HG03159 (cell line): ENCODE data around the gene SLC44A4.
"Not testable (repeated sequence)": the region's sequence is repeated elsewhere in the genome, so short reads cannot be mapped to it uniquely, and the experiment has no call there.

Experiments used
- ATAC-seq: cut with Tn5 transposase; IDR thresholded peaks from one replicate; pipeline ENCODE4 v1.9.1; 2021; ENCODE audit warnings: mild to moderate bottlenecking, moderate library complexity; ENCODE audit not compliant: unreplicated experiment

Gene SLC44A4

DNA sequence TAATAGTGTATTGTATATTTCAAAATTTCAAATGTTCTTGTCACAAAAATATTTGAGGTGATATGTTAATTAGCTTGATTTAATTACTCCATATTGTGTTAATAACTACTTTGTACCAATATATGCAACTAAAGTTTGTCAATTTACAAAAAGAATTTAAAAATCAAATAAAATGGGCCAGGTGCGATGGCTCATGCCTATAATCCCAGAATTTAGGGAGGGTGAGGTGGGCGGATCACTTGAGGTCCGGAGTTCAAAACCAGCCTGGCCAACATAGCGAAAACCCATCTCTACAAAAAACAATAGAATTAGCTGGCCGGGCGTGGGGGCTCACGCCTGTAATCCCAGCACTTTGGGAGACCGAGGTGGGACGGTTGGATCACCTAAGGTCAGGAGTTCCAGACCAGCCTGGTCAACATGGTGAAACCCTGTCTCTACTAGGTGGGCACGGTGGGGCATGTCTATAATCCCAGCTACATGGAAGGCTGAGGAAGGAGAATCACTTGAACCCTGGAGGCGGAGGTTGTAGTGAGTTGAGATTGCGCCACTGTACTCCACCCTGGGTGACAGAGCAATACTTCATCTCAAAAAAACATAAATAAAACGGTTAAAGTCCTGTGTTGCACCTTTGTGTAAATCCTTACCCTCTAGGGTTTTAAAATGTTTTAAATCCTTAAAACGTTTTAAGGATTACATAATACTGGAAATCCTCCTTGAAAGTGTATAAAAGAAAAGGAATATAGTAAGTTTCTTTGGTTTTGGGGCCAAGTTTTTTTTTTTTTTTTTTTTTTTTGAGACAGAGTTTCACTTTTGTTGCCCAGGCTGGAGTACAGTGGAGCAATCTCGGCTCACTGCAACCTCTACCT is 47.2 kb downstream of the SLC44A4 start:
- ATAC-seq: no peak

DNA sequence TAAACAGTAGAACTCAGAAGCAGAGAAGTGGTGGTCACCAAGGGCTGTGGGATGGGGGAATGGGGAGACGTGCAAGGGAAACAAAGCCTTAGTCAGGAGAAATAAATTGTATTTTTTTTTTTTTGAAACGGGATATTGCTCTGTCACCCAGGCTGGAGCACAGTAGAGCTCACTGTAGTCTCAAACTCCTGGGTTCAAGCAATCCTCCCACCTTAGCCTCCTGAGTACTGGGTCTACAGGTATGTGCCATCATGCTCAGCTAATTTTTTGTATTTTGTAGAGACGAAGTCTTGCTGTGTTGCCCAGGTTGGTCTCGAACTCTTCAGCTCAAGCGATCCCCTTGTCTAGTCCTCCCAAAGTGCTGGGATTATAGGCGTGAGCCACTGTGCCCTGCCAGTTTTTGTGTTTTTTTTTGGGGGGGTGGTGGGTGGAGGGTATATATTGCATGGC is 47.9 kb downstream of the SLC44A4 start:
- ATAC-seq: no peak

DNA sequence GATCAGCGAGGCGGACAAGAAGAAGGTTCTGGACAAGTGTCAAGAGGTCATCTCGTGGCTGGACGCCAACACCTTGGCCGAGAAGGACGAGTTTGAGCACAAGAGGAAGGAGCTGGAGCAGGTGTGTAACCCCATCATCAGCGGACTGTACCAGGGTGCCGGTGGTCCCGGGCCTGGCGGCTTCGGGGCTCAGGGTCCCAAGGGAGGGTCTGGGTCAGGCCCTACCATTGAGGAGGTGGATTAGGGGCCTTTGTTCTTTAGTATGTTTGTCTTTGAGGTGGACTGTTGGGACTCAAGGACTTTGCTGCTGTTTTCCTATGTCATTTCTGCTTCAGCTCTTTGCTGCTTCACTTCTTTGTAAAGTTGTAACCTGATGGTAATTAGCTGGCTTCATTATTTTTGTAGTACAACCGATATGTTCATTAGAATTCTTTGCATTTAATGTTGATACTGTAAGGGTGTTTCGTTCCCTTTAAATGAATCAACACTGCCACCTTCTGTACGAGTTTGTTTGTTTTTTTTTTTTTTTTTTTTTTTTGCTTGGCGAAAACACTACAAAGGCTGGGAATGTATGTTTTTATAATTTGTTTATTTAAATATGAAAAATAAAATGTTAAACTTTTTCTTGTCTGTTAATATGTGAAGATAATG is 49.0 kb downstream of the SLC44A4 start:
- no peak for ATAC-seq

DNA sequence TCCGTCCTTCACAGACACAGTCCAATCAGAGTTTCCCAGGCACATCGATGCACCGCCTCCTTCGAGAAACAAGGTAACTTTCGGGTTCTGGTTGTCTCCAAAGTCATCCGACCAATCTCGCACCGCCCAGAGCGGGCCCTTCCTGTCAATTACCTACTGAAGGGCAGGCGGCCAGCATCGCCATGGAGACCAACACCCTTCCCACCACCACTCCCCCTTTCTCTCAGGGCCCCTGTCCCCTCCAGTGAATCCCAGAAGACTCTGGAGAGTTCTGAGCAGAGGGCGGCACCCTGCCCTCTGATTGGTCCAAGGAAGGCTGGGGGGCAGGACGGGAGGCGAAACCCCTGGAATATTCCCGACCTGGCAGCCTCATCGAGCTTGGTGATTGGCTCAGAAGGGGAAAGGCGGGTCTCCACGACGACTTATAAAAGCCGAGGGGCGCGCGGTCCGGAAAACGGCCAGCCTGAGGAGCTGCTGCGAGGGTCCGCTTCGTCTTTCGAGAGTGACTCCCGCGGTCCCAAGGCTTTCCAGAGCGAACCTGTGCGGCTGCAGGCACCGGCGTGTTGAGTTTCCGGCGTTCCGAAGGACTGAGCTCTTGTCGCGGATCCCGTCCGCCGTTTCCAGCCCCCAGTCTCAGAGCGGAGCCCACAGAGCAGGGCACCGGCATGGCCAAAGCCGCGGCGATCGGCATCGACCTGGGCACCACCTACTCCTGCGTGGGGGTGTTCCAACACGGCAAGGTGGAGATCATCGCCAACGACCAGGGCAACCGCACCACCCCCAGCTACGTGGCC is 51.3 kb downstream of the SLC44A4 start, which contains the start of gene HSPA1B:
Gene HSPA1B, plus strand, starts transcription at position 453 of the 794 bp plus-strand sequence. Its CDS starts 213 bp downstream, at position 666.
- ATAC-seq: peak; percentile 60

DNA sequence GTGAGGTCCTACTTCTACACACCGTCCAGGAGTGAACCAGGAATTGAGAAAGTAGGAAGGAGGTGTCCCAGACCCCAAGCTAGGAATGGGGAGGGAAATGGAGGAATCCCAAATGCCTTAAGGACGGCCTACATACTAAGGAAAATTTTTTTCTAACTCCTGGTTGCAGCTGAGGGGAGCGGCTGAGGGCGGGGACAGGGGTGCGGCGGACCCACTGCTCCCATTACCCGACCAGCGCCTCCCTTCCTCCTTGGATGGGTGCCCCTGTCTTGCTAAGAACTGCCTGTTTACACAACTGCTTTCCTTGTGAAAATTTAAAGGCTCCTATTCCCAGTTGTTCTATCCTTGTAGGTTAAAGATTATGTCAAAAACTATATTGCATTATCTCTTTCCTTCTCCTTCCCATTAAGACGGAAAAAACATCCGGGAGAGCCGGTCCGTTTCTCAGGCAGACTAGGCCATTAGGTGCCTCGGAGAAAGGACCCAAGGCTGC is 52.0 kb downstream of the SLC44A4 start:
- ATAC-seq: peak; percentile 4

DNA sequence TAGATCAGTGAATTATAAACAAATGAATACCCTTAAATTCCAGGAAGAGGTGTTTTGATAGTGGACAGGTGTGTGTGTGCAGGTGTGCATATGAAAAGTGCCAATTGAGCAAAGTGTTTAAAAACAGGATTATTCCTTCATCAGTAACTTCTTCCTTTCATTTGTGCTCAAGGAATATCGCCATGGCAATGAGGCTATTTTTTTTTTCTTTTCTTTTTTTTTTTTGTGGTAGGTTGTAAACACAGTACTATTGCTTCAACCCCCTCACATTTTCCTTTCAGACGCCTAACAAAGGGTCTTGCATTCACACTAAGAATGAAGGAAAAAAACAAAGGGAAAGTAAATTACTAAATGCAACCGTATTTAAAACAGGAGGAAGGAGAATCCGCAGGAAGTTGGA is 53.2 kb downstream of the SLC44A4 start:
- ATAC-seq: no peak

DNA sequence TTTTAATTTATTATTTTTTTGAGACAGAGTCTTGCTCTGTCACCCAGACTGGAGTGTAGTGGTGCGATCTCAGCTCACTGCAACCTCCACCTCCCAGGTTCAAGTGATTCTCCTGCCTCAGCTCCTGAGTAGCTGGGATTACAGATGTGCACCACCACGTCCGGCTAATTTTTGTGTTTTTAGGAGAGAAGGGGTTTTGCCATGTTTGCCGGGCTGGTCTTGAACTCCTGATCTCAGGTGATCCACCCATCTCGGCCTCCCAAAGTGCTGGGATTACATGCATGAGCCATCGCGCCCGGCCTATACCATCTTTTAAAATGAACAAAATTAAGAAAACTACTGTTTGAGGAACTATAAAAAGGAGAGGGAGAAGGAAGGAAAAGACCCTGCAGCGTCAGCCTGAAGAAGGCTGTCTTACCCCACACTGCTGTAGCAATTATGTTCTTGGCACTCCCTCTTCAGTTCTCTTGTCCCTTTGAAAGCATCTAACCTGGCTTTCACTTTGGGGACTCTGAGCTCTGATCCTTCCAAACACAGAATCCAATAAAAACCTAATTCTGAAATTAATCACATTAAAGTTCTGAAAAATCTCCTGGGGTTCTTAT is 55.1 kb downstream of the SLC44A4 start:
- not testable (repeated sequence) for ATAC-seq

DNA sequence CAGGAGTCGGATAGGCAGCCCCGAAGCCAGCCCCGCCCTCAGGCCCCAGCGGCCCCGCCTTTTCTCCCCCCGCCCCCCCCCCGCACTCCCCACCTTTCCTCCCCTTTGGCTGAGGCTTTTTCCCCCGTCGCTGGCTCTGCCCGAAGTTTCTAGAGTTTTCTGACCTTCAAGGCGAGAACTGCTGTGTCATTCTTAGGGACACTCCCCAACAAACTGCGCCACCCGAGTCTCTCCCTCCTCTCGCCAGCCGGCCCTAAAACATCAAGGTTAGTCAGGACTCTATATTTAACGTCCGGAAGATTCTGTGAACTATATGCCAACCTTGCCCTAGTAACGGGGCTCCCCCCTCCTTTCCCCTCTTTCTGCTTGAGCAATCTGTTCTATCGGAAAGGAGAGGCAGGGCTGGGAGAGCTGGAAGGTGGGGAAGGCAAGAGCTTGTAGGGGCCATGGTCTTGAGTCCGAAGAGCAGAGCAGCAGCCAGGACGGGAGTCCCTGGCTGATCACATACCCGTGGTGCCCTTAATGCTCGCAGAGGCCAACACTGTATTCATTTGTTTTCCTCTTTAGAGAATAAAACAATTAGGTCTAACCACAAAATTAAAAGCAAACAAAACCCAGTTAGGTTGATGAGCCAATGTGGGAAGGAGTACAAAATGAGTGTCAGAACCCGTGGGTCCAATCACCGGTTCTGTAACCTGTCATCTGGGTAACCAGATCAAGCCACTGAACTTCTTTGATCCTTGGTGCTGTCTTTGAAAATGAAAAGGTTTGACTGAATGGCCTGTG is 56.6 kb downstream of the SLC44A4 start:
- no peak for ATAC-seq

DNA sequence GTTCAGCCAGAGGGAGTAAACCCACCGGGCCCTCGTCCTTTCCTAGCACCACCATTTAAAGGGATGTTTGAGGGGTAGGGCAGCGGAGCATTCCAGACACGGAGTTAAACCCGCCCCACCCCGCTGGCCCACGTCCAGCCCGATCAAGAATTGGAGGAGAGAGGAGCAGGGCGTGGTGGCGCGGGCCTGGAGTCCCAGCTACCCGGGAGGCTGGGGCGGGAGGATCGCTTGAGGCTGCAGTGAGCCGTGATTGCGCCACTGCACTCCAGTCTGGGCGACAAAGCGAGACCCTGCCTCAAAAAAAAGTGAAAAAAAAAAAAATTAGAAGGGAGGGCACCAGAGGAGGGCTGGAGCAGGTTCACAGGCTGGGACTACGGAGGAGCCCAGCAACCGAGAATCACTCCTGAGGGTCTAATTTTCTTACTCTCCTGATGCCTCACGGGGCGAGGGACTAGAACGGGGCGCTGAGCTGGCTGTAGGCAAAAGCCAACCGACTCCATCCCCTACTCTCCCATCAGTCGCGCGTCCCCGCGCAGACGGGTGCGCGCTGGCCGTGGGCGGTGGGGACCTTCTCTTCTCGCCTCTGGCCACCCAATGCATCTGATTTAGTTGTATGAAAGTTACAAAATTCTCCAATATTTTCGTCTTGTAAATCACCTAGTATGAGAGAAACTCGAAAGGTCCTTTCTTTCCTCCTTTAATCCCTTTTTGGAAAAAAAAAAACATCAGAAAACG is 57.3 kb downstream of the SLC44A4 start:
- ATAC-seq: no peak

DNA sequence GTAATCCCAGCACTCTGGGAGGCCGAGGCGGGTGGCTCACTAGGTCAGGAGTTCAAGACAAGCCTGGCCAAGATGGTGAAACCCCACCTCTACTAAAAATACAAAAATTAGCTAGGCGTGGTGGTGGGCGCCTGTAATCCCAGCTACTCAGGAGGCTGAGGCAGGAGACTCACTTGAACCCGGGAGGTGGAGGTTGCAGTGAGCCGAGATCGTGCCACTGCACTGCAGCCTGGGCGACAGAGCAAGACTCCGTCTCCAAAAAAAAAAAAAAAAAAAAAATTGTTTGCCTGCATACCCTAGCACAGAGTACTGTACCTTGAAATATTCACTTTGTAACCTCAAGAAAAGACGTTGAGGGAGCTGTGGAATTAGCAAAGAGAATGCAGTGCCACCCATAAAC is 58.4 kb downstream of the SLC44A4 start:
- not testable (repeated sequence) for ATAC-seq

DNA sequence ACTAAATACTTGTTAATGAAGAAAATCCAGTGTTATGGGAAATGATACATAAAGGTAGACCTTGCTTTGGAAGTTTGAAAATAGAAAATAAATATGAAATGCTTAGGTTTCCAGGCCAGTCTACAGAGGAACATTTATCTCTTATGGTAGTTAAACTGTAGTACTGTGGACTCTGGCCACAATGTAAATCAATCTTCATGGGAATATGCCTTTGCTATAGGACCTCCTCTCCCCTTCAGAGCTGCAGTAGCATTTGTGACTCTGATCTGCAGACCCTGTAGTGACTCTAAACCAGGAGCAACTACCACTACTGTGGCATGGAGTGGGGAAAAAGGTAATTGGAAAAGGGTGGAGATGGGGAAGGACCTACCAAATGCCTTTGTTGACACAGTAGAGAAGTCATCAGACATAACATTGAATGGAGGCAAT is 58.9 kb downstream of the SLC44A4 start:
- no peak for ATAC-seq

DNA sequence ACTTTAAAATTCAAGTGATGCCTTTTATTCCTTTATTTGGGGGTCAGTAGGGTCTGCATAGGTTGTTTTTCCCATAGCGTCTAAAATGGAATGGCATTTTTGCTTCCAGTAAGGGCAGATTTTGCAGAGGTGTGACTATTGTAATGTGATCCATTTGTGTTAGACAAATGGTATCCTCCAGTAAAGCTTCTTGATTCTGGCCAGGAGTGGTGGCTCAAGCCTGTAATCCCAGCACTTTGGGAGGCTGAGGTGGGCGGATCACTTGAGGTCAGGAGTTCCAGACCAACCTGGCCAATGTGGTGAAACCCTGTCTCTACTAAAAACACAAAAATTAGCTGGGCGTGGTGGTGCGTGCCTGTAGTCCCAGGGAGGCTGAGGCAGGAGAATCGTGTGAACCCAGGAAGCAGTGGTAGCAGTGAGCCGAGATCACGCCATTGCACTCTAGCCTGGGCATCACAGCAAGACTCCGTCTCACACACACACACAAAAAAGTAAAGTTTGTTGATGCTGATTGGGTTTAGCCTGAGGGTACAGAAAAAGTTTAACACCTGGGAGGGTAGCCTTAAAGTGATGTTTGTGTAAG is 60.8 kb downstream of the SLC44A4 start:
- ATAC-seq: not testable (repeated sequence)

DNA sequence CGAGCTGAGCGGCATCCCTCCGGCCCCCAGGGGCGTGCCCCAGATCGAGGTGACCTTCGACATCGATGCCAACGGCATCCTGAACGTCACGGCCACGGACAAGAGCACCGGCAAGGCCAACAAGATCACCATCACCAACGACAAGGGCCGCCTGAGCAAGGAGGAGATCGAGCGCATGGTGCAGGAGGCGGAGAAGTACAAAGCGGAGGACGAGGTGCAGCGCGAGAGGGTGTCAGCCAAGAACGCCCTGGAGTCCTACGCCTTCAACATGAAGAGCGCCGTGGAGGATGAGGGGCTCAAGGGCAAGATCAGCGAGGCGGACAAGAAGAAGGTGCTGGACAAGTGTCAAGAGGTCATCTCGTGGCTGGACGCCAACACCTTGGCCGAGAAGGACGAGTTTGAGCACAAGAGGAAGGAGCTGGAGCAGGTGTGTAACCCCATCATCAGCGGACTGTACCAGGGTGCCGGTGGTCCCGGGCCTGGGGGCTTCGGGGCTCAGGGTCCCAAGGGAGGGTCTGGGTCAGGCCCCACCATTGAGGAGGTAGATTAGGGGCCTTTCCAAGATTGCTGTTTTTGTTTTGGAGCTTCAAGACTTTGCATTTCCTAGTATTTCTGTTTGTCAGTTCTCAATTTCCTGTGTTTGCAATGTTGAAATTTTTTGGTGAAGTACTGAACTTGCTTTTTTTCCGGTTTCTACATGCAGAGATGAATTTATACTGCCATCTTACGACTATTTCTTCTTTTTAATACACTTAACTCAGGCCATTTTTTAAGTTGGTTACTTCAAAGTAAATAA is 61.5 kb downstream of the SLC44A4 start:
- ATAC-seq: not testable (repeated sequence)

DNA sequence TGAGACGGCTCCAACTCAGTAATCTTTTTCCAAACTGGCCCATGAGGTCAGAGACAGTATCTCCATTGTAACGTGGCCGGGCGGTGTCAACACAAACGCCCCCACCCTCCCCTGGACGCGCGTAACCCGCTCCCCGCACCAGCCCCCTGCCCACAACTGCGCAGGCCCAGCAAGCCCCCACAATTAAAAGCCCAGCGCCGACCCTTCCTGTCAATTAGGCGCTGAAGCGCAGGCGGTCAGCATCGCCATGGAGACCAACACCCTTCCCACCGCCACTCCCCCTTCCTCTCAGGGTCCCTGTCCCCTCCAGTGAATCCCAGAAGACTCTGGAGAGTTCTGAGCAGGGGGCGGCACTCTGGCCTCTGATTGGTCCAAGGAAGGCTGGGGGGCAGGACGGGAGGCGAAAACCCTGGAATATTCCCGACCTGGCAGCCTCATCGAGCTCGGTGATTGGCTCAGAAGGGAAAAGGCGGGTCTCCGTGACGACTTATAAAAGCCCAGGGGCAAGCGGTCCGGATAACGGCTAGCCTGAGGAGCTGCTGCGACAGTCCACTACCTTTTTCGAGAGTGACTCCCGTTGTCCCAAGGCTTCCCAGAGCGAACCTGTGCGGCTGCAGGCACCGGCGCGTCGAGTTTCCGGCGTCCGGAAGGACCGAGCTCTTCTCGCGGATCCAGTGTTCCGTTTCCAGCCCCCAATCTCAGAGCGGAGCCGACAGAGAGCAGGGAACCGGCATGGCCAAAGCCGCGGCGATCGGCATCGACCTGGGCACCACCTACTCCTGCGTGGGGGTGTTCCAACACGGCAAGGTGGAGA is 63.6 kb downstream of the SLC44A4 start, which contains the start of the genes HSPA1A and HSPA1L:
Gene HSPA1A, plus strand, starts transcription at position 519 of the 814 bp plus-strand sequence. Its CDS starts 214 bp downstream, at position 733.
Gene HSPA1L, minus strand, starts transcription at position 259 of the 814 bp plus-strand sequence. CDS start 3,311 bp downstream, outside the sequence.
- no peak for ATAC-seq

DNA sequence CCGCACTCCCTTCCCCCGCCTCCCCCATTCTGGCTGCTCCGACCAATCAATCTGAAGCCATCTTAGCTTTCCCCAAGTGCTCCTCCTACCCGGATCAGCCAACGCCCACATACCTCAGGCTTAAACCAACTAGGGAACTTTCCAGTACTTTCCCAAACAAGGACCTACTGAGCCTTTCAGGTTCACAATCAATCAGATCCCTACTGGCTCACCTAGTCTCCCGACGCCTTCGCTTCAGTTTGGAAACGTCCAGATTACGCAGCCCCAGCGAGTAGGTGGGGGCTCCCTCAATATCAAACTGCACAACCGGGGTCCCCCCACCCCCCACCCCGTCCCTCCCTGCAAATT is 64.1 kb downstream of the SLC44A4 start:
- ATAC-seq: no peak

DNA sequence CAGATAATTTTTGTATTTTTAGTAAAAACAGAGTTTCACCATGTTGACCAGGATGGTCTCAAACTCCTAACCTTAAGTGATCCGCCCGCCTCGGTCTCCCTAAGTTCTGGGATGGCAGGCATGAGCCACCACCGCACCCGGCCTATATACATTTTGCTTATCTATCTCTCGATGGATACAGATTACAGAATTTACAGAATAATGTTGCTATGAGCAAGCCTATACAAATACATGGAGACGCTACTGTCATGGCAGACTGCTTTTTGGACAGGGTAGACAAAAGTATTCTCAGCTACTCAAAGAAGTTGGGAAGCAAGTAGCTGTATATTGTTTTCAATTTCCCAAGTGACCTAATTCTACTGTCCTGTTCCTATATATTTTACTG is 65.3 kb downstream of the SLC44A4 start:
- no peak for ATAC-seq
